Testis (tissue), 2 donors: ENCODE data around the gene PAK6.

Experiments used
- CTCF ChIP-seq, 3 experiments: fragments of 450-650 bp in 2 of 3; fragments of 200-600 bp in 1 of 3; sonication (generic) in 1 of 3; IDR thresholded peaks; one replicate each; pipeline ENCODE4 v1.5.1; 2016 to 2019; ENCODE audit warnings: antibody characterized with exemption in 3 of 3, mild to moderate bottlenecking in 2 of 3, moderate library complexity in 1 of 3
- POLR2A ChIP-seq: fragments of 450-650 bp; IDR thresholded peaks from one replicate; pipeline ENCODE4 v1.6.1; 2017; ENCODE audit warnings: antibody characterized with exemption, mild to moderate bottlenecking, moderate library complexity

DNA sequence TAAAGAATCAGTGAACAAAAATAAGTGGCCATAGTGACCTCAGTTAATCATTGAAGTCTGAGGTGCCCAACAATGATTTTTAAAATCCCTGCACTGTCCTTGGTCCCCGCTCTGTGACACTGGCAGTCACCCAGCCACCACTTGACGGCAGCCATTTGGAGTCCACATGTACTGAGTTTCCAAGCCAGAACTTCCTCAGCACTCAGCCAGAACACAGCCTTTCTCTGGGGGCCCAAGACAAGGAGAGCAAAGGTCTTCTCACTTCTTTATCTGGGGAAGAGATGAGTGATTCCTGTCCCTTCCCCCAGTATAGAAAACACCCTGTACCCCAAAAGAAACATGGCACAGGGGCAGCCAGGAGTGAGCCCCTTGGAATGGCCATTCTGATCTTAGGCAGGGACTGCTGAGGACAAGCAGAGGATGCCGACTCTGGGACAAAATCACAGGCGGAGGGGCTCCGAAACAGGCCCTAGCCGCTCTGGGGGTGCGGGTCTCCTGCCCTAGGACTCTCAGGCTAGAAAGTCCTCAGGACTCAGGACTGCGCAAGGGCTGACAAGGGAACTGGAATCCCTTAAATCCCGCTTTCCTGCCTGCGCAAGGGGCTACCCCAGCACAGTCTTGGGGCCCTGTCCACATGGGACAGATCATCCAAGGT lies 12.8 kb downstream of the PAK6 start:
- TF ChIP-seq CTCF (IDR thresholded peaks at IDR 0.05) (no peak), POLR2A (no peak)
